HepG2 (cell line): ENCODE results near the gene MYO16. TPM values are rescaled to one million over a fixed set of nuclear protein-coding genes. Genes with fewer than 3 reads are reported as not detected.

Experiments used
- ATAC-seq: fragments of 200-7000 bp; cut with Tn5 transposase; 3 replicates; pipeline ENCODE4 v1.9.1; 2020; ENCODE audit warnings: mild to moderate bottlenecking, moderate library complexity
- BruUV-seq: library from RNA; stranded (reverse); fragments of 400-500 nt; replicated peaks from 2 replicates; lab custom pipeline; 2021; lab: Mats Ljungman, UMichigan
- CTCF ChIA-PET: fragments of 300-600 bp; formaldehyde crosslinking; extraction: SDS; loops from one replicate; lab custom pipeline; 2021; ENCODE audit warnings: low total read pairs, inconsistent platforms, low intra/inter-chr PET ratio; lab: Yijun Ruan, JAX
- POLR2A ChIA-PET: fragments of 350-600 bp; sonication (Branson Sonifier 250); formaldehyde crosslinking; loops from one replicate; lab custom pipeline; 2020; ENCODE audit warnings: antibody characterized with exemption, inconsistent platforms; lab: Yijun Ruan, JAX
- DNase-seq: peaks from one replicate; pipeline ENCODE4 v3.0.0-alpha.2; 2015; ENCODE audit warnings: low spot score
- FAIRE-seq: peaks from 3 replicates; lab custom pipeline; 2011; peaks lifted over from hg19 to GRCh38; lab: Jason Lieb, UNC
- H2AFZ ChIP-seq: one replicate; pipeline ENCODE4 v1.6.1; 2011; ENCODE audit warnings: low read length, inconsistent platforms
- H3K27ac ChIP-seq: fragments of 300-600 bp; 3 replicates; pipeline ENCODE4 v1.8.0; 2011; ENCODE audit warnings: mixed run types, mild to moderate bottlenecking, mixed read lengths, low read length, inconsistent platforms; ENCODE audit not compliant: insufficient read depth; ENCODE audit errors: extremely low read length
- H3K27me3 ChIP-seq, 2 experiments: fragments of 200-600 bp in 1 of 2; 2 replicates in 1 of 2; 3 replicates in 1 of 2; pipeline versions ENCODE4 v1.6.0 to v1.8.0; 2011; ENCODE audit warnings: low read length in 2 of 2, mild to moderate bottlenecking in 2 of 2, moderate library complexity in 2 of 2, inconsistent platforms in 1 of 2; ENCODE audit not compliant: insufficient read depth in 2 of 2, control insufficient read depth in 1 of 2
- H3K36me3 ChIP-seq, 2 experiments: fragments of 200-600 bp in 1 of 2; replicated peaks in 1 of 2; 2 replicates in 1 of 2; 3 replicates in 1 of 2; pipeline versions ENCODE4 v1.5.1 to v1.8.0; 2011; ENCODE audit warnings: low read length in 2 of 2, inconsistent platforms in 1 of 2; ENCODE audit not compliant: insufficient read depth in 2 of 2, control insufficient read depth in 1 of 2
- H3K4me1 ChIP-seq: 2 replicates; pipeline ENCODE4 v1.5.1; 2012; ENCODE audit warnings: low read length, inconsistent platforms; ENCODE audit not compliant: insufficient read depth
- H3K4me2 ChIP-seq: 2 replicates; pipeline ENCODE4 v1.6.0; 2011; ENCODE audit warnings: low read depth, low read length, inconsistent platforms
- H3K4me3 ChIP-seq, 3 experiments: fragments of 200-600 bp in 1 of 3; sonication (generic), shearing (Covaris generic) in 1 of 3; replicated peaks in 1 of 3; 2 replicates each; pipeline ENCODE4 v1.5.1; 2011 to 2016; ENCODE audit warnings: low read length in 3 of 3, inconsistent platforms in 2 of 3, low read depth in 2 of 3, mild to moderate bottlenecking in 2 of 3, control low read depth in 1 of 3, mixed read lengths in 1 of 3; ENCODE audit not compliant: insufficient read depth in 1 of 3
- H3K79me2 ChIP-seq: one replicate; pipeline ENCODE4 v1.6.1; 2011; ENCODE audit warnings: low read length, inconsistent platforms; ENCODE audit not compliant: insufficient read depth
- H3K9ac ChIP-seq: 2 replicates; pipeline ENCODE4 v1.6.0; 2011; ENCODE audit warnings: mild to moderate bottlenecking, low read depth, low read length, inconsistent platforms; ENCODE audit not compliant: insufficient read depth
- H3K9me3 ChIP-seq: 2 replicates; pipeline ENCODE4 v1.5.1; 2012; ENCODE audit warnings: mild to moderate bottlenecking, low read length
- H4K20me1 ChIP-seq: 2 replicates; pipeline ENCODE4 v1.6.0; 2011; ENCODE audit warnings: inconsistent platforms, mild to moderate bottlenecking, low read length, moderate library complexity; ENCODE audit not compliant: insufficient read depth
- ARNT ChIP-seq: fragments of 450-650 bp; IDR thresholded peaks from 2 replicates; pipeline ENCODE4 v1.6.1; 2017
- CHCHD3 ChIP-seq: sonication (generic); formaldehyde crosslinking; IDR thresholded peaks from 2 replicates; pipeline ENCODE4 v1.8.0; 2022; ENCODE audit warnings: mild to moderate bottlenecking, missing genetic modification reagents, moderate library complexity
- HES4 ChIP-seq: sonication (generic); formaldehyde crosslinking; IDR thresholded peaks from 2 replicates; pipeline ENCODE4 v1.9.0; 2021; ENCODE audit warnings: mild to moderate bottlenecking, missing genetic modification reagents, borderline replicate concordance
- MYC ChIP-seq: sonication (generic); formaldehyde crosslinking; IDR thresholded peaks from 2 replicates; pipeline ENCODE4 v1.9.0; 2021; ENCODE audit warnings: missing genetic modification reagents, borderline replicate concordance
- RBM39 ChIP-seq: fragments of 200-400 bp; formaldehyde crosslinking; IDR thresholded peaks from one replicate; pipeline ENCODE4 v1.6.1; 2018; ENCODE audit warnings: antibody characterized with exemption, mild to moderate bottlenecking, low read depth, low read length; ENCODE audit not compliant: poor library complexity, severe bottlenecking
- RELA ChIP-seq: sonication (generic); formaldehyde crosslinking; IDR thresholded peaks from 2 replicates; pipeline ENCODE4 v1.4.0; 2020; ENCODE audit warnings: missing genetic modification reagents
- SETDB1 ChIP-seq: sonication (generic); formaldehyde crosslinking; IDR thresholded peaks from 2 replicates; pipeline ENCODE4 v1.5.1; 2020; ENCODE audit warnings: missing genetic modification reagents, mild to moderate bottlenecking, borderline replicate concordance
- SMARCC2 ChIP-seq: fragments of 450-650 bp; IDR thresholded peaks from 2 replicates; pipeline ENCODE4 v1.6.1; 2017; ENCODE audit warnings: antibody characterized with exemption, mild to moderate bottlenecking
- ZFY ChIP-seq: sonication (generic); formaldehyde crosslinking; IDR thresholded peaks from 2 replicates; pipeline ENCODE4 v1.4.0; 2020; ENCODE audit warnings: missing genetic modification reagents
- ZNF235 ChIP-seq: sonication (generic); formaldehyde crosslinking; IDR thresholded peaks from 2 replicates; pipeline ENCODE4 v1.8.1; 2023; ENCODE audit warnings: mild to moderate bottlenecking, missing genetic modification reagents, borderline replicate concordance
- ZNF382 ChIP-seq: sonication (generic); formaldehyde crosslinking; IDR thresholded peaks from 2 replicates; pipeline ENCODE4 v1.5.0; 2020; ENCODE audit warnings: missing genetic modification reagents, mild to moderate bottlenecking, borderline replicate concordance
- ZNF431 ChIP-seq: sonication (generic); formaldehyde crosslinking; IDR thresholded peaks from 2 replicates; pipeline ENCODE4 v1.9.0; 2022; ENCODE audit warnings: missing genetic modification reagents, low read depth, mild to moderate bottlenecking, borderline replicate concordance
- ZNF441 ChIP-seq: sonication (generic); formaldehyde crosslinking; IDR thresholded peaks from 2 replicates; pipeline ENCODE4 v1.7.0; 2021; ENCODE audit warnings: missing genetic modification reagents, borderline replicate concordance
- ZNF501 ChIP-seq: sonication (generic); formaldehyde crosslinking; IDR thresholded peaks from 2 replicates; pipeline ENCODE4 v1.5.1; 2020; ENCODE audit warnings: mild to moderate bottlenecking, moderate library complexity, missing genetic modification reagents
- ZNF550 ChIP-seq: sonication (generic); formaldehyde crosslinking; IDR thresholded peaks from 2 replicates; pipeline ENCODE4 v1.4.0; 2020; ENCODE audit warnings: mild to moderate bottlenecking, missing genetic modification reagents, borderline replicate concordance
- ZNF569 ChIP-seq: sonication (generic); formaldehyde crosslinking; IDR thresholded peaks from 2 replicates; pipeline ENCODE4 v1.5.0; 2020; ENCODE audit warnings: mild to moderate bottlenecking, missing genetic modification reagents, moderate library complexity, borderline replicate concordance
- ZNF878 ChIP-seq: sonication (generic); formaldehyde crosslinking; IDR thresholded peaks from 2 replicates; pipeline ENCODE4 v1.8.1; 2023; ENCODE audit warnings: mild to moderate bottlenecking, missing genetic modification reagents, moderate library complexity
- WGBS: methylation state at CpG from one replicate; pipeline ENCODE4 v1.1.6; 2017; ENCODE audit warnings: low lambda C conversion rate; 5-methylcytosine and 5-hydroxymethylcytosine counted together
- in situ Hi-C: cut with HindIII; loops from 2 replicates; pipeline ENCODE4 v1.10.0; 2017; ENCODE audit warnings: low pct_unique_long_range_greater_than_20kb; ENCODE audit not compliant: extremely low pct_ligation_motif_present
- intact Hi-C: fragments of 100-400 bp; cut with micrococcal nuclease; formaldehyde crosslinking; loops from one replicate; pipeline ENCODE4 v1.10.0; 2022; ENCODE audit not compliant: unreplicated experiment
- polyA plus RNA-seq, 8 experiments: library from polyadenylated mRNA; depleted of rRNA in 3 of 8; stranded (reverse) in 7 of 8; unstranded in 1 of 8; fragments of >200 nt; fragmentation: Illumina TruSeq in 4 of 8; extraction: Trizol in 4 of 8; gene quantifications; 2 replicates each; pipeline versions ENCODE4 v1.2.1 to v1.2.3, GENCODE V29; 2011 to 2016; ENCODE audit warnings: low read depth in 4 of 8, missing spikeins in 1 of 8, mixed read lengths in 1 of 8; ENCODE audit not compliant: insufficient read depth in 1 of 8
- total RNA-seq, 5 experiments: library from RNA; depleted of rRNA; stranded (reverse); fragments of >200 nt; fragmentation: Illumina TruSeq; extraction: Trizol; gene quantifications; 2 replicates each; pipeline ENCODE4 v1.2.3, GENCODE V29; 2016; ENCODE audit warnings: low read depth in 1 of 5
- TF ChIP-seq, protein P1 (sequence below): sonication (generic); formaldehyde crosslinking; IDR thresholded peaks from 2 replicates; pipeline ENCODE4 v1.4.0; 2020; ENCODE audit warnings: missing genetic modification reagents
- TF ChIP-seq, protein P2 (sequence below): sonication (generic); formaldehyde crosslinking; IDR thresholded peaks from 2 replicates; pipeline ENCODE4 v1.4.0; 2020; ENCODE audit warnings: missing genetic modification reagents
- TF ChIP-seq, protein P3 (sequence below): IDR thresholded peaks from 2 replicates; pipeline ENCODE4 v1.6.1; 2016; ENCODE audit warnings: mild to moderate bottlenecking, missing biosample characterization, missing genetic modification reagents
- TF ChIP-seq, protein P4 (sequence below): IDR thresholded peaks from 2 replicates; pipeline ENCODE4 v1.6.1; 2018; ENCODE audit warnings: missing genetic modification reagents

Gene MYO16
- total and polyA plus RNA-seq, 2 of the 13 experiments (the other 11 are each of a cell fraction or from before 2014, with no cell fraction given): not detected

DNA sequence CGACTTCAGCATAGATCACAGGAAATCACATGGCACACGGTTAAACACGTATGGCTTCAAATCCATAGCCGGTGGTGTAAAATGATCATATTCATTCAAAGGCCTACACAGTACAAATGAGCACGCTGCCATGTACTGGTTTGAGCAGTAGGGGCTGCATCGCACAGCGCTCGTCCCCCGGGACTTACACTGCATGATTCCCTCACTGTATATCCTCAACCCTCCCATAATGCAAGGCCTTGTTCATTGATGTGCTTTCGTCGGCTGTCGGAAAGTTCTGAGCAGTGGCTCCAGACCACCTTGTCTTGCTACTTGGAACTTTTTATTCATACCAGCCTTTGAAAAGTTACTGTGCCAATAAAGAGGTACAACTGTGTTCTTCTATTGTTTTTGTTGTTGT, 578.2 kb downstream of the MYO16 start (continued):
- TF ChIP-seq ZNF441 (CRISPR knock-in tag) (no peak), ZFY (CRISPR knock-in tag) (no peak), RBM39 (no peak)
- TF ChIP-seq, protein P1, sequence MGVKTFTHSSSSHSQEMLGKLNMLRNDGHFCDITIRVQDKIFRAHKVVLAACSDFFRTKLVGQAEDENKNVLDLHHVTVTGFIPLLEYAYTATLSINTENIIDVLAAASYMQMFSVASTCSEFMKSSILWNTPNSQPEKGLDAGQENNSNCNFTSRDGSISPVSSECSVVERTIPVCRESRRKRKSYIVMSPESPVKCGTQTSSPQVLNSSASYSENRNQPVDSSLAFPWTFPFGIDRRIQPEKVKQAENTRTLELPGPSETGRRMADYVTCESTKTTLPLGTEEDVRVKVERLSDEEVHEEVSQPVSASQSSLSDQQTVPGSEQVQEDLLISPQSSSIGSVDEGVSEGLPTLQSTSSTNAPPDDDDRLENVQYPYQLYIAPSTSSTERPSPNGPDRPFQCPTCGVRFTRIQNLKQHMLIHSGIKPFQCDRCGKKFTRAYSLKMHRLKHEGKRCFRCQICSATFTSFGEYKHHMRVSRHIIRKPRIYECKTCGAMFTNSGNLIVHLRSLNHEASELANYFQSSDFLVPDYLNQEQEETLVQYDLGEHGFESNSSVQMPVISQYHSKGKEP (CRISPR knock-in tag): no peak

DNA sequence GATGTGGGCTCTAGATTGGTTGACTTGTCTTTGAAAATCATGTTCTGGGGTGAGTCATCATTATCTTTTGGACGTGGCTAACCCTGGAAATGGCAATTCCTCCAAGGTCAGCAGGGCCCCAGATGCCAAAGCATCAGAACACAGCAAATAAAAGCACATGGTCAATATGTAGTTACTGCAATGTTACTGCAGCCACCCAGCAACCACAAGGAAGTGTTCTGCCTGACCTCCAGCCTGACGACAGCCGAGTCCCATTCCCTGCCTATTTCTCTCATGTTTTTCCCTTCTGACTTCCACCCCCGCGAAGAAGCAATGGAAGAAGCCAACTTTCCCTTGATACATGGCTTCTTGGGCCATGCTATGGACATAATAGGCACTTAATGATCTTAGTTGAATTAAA, 579.1 kb downstream of the MYO16 start:
- CTCF ChIA-PET: no interaction called here
- intact Hi-C loops: no loop called here
- Histone ChIP-seq H3K4me3 (no peak overlapping the region), H2AFZ (no peak overlapping the region), H3K4me1 (no peaks in the 10 kb centered on the region), H3K79me2 (no peaks in the 10 kb centered on the region), H3K9ac (no peak overlapping the region), H3K9me3 (no peaks in the 10 kb centered on the region; the same call in 1 of the 2 replicates), H3K36me3 (no peaks in the 10 kb centered on the region), H3K4me2 (no peak overlapping the region), H3K27ac (no peak overlapping the region), H4K20me1 (no peaks in the 10 kb centered on the region), H3K27me3 (no peaks in the 10 kb centered on the region)
- DNase-seq (no peak), FAIRE-seq (no peak), ATAC-seq (no peak)
- in situ Hi-C loops: no loop called here
- BruUV-seq: no TSS peak
- POLR2A ChIA-PET: no interaction called here
- WGBS: 47% methylated on average over 4 of the region's 5 CpGs
- TF ChIP-seq HES4 (CRISPR knock-in tag): no peak
- no peak for TF ChIP-seq ZNF235
- TF ChIP-seq, protein P2, sequence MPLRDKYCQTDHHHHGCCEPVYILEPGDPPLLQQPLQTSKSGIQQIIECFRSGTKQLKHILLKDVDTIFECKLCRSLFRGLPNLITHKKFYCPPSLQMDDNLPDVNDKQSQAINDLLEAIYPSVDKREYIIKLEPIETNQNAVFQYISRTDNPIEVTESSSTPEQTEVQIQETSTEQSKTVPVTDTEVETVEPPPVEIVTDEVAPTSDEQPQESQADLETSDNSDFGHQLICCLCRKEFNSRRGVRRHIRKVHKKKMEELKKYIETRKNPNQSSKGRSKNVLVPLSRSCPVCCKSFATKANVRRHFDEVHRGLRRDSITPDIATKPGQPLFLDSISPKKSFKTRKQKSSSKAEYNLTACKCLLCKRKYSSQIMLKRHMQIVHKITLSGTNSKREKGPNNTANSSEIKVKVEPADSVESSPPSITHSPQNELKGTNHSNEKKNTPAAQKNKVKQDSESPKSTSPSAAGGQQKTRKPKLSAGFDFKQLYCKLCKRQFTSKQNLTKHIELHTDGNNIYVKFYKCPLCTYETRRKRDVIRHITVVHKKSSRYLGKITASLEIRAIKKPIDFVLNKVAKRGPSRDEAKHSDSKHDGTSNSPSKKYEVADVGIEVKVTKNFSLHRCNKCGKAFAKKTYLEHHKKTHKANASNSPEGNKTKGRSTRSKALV (CRISPR knock-in tag): no peak
- no peak for TF ChIP-seq ARNT
- TF ChIP-seq SETDB1: no peak
- TF ChIP-seq ZNF569 (CRISPR knock-in tag): no peak
- TF ChIP-seq RELA (CRISPR knock-in tag): no peak
- TF ChIP-seq ZNF501: no peak
- no peak for TF ChIP-seq ZNF431 (CRISPR knock-in tag)
- no peak for TF ChIP-seq ZNF878 (CRISPR knock-in tag)
- no peak for TF ChIP-seq ZNF382 (CRISPR knock-in tag)
- TF ChIP-seq ZNF550 (CRISPR knock-in tag): no peak
- TF ChIP-seq SMARCC2: no peak
- TF ChIP-seq, protein P3, sequence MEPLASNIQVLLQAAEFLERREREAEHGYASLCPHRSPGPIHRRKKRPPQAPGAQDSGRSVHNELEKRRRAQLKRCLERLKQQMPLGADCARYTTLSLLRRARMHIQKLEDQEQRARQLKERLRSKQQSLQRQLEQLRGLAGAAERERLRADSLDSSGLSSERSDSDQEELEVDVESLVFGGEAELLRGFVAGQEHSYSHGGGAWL: no peak
- no peak for TF ChIP-seq MYC (CRISPR knock-in tag)
- no peak for TF ChIP-seq CHCHD3
- TF ChIP-seq, protein P4, sequence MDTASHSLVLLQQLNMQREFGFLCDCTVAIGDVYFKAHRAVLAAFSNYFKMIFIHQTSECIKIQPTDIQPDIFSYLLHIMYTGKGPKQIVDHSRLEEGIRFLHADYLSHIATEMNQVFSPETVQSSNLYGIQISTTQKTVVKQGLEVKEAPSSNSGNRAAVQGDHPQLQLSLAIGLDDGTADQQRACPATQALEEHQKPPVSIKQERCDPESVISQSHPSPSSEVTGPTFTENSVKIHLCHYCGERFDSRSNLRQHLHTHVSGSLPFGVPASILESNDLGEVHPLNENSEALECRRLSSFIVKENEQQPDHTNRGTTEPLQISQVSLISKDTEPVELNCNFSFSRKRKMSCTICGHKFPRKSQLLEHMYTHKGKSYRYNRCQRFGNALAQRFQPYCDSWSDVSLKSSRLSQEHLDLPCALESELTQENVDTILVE (CRISPR knock-in tag): no peak
